ENCODE data around the gene PTGDR.

DNA sequence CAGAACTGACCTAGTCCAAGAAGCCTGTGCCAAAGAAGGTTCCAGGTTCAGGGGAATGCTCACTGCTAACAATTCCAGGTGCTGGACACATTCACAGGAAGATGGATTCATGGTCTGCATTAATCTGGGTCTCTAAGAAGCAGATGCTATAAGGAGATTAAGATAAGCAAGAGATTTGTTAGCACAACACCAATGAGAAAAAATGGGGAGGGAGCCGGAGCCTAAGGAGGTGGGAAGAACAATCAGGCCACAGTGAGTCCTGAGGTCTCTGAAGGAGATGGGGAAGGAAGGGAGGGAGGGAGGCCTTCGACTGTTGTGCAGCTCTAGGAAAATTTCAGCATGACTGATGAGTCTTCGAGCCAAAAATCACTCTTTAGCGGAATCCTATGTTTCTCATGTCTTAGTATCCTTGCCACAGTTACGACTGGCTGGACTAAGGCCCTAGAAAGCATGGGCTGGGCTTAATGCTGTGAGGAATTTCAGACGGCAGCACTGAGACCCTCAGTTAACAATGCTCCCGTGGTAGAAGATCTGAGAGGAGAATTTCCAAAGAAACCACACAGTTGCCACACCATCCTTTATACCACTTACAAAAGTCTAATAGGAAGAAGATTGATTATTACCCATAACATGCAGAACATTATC is 31.5 kb upstream of the PTGDR start:
- TF ChIP-seq, protein P1, sequence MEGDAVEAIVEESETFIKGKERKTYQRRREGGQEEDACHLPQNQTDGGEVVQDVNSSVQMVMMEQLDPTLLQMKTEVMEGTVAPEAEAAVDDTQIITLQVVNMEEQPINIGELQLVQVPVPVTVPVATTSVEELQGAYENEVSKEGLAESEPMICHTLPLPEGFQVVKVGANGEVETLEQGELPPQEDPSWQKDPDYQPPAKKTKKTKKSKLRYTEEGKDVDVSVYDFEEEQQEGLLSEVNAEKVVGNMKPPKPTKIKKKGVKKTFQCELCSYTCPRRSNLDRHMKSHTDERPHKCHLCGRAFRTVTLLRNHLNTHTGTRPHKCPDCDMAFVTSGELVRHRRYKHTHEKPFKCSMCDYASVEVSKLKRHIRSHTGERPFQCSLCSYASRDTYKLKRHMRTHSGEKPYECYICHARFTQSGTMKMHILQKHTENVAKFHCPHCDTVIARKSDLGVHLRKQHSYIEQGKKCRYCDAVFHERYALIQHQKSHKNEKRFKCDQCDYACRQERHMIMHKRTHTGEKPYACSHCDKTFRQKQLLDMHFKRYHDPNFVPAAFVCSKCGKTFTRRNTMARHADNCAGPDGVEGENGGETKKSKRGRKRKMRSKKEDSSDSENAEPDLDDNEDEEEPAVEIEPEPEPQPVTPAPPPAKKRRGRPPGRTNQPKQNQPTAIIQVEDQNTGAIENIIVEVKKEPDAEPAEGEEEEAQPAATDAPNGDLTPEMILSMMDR (IDR thresholded peaks at IDR 0.05; ENCODE audit: control extremely low read depth in 1 of 3, insufficient read depth in 1 of 3, low read depth in 1 of 3, low read length in 3 of 3), result no peak
- TF ChIP-seq EZH2 (IDR thresholded peaks at IDR 0.05; ENCODE audit: low read depth, low read length, severe bottlenecking) (no peak), POLR2AphosphoS5 (IDR thresholded peaks at IDR 0.05; ENCODE audit: low read depth, low read length) (no peak)

All from H1 (cell line).